OCI-LY1 (cell line): Measurements from ENCODE around the gene CCPG1.
A peak's percentile ranks its signal among the peaks of the same experiment; 100 is the strongest.
"Not testable (repeated sequence)": the region's sequence is repeated elsewhere in the genome, so short reads cannot be mapped to it uniquely, and the experiment has no call there.

Experiments
- H2AFZ ChIP-seq: fragments of 200-600 bp; sonication (generic), shearing (Covaris generic); 2 replicates; pipeline ENCODE4 v1.6.0; 2014; ENCODE audit warnings: antibody characterized with exemption, mild to moderate bottlenecking, low read length
- H3F3A ChIP-seq: fragments of 200-600 bp; sonication (generic), shearing (Covaris generic); 2 replicates; pipeline ENCODE4 v1.6.0; 2014; ENCODE audit warnings: mild to moderate bottlenecking, antibody characterized with exemption, low read length, moderate library complexity; ENCODE audit not compliant: insufficient read depth
- H3K27ac ChIP-seq: fragments of 200-600 bp; sonication (generic); 2 replicates; pipeline ENCODE4 v1.5.1; 2014; ENCODE audit warnings: low read length, mixed run types, mild to moderate bottlenecking, low read depth; ENCODE audit not compliant: poor library complexity, severe bottlenecking
- H3K27me3 ChIP-seq: fragments of 200-600 bp; sonication (generic); 2 replicates; pipeline ENCODE4 v1.6.0; 2014; ENCODE audit warnings: antibody characterized with exemption, mild to moderate bottlenecking, low read length, moderate library complexity; ENCODE audit not compliant: insufficient read depth
- H3K36me3 ChIP-seq: fragments of 200-600 bp; sonication (generic); 2 replicates; pipeline ENCODE4 v1.6.1; 2014; ENCODE audit warnings: mild to moderate bottlenecking, antibody characterized with exemption, low read length, moderate library complexity, mixed read lengths; ENCODE audit not compliant: insufficient read depth
- H3K4me1 ChIP-seq: fragments of 200-600 bp; sonication (generic); 2 replicates; pipeline ENCODE4 v1.5.1; 2014; ENCODE audit warnings: mild to moderate bottlenecking, low read length, moderate library complexity; ENCODE audit not compliant: insufficient read depth, severe bottlenecking
- H3K4me2 ChIP-seq: fragments of 200-600 bp; sonication (generic), shearing (Covaris generic); 2 replicates; pipeline ENCODE4 v1.6.1; 2014; ENCODE audit warnings: low read length
- H3K4me3 ChIP-seq: fragments of 200-600 bp; sonication (generic); 2 replicates; pipeline ENCODE4 v1.5.1; 2014; ENCODE audit warnings: low read length, low read depth, mild to moderate bottlenecking, mixed read lengths; ENCODE audit not compliant: poor library complexity, severe bottlenecking
- H3K79me2 ChIP-seq: fragments of 200-600 bp; shearing (Covaris generic); 2 replicates; pipeline ENCODE4 v1.6.1; 2016; ENCODE audit warnings: mixed run types, low read length, mixed read lengths; ENCODE audit not compliant: insufficient read depth
- H3K9ac ChIP-seq: fragments of 200-600 bp; sonication (generic), shearing (Covaris generic); 2 replicates; pipeline ENCODE4 v1.6.1; 2014; ENCODE audit warnings: mild to moderate bottlenecking, low read length, mixed read lengths
- H3K9me2 ChIP-seq: fragments of 200-600 bp; sonication (generic), shearing (Covaris generic); 2 replicates; pipeline ENCODE4 v1.6.1; 2014; ENCODE audit warnings: low read depth, mild to moderate bottlenecking, low read length, mixed read lengths
- H3K9me3 ChIP-seq: fragments of 200-600 bp; shearing (Covaris generic); 2 replicates; pipeline ENCODE4 v1.6.1; 2014; ENCODE audit warnings: low read length, mixed read lengths
- H4K20me1 ChIP-seq: fragments of 200-600 bp; sonication (generic), shearing (Covaris generic); 2 replicates; pipeline ENCODE4 v1.6.0; 2016; ENCODE audit warnings: mild to moderate bottlenecking, low read length; ENCODE audit not compliant: insufficient read depth
- CTCF ChIP-seq: fragments of 200-600 bp; sonication (generic), shearing (Covaris generic); IDR thresholded peaks from 2 replicates; pipeline ENCODE4 v1.5.1; 2017; ENCODE audit warnings: mild to moderate bottlenecking, antibody characterized with exemption, low read length, moderate library complexity, mixed read lengths
- EZH2 ChIP-seq: fragments of 200-600 bp; sonication (generic), shearing (Covaris generic); IDR thresholded peaks from 2 replicates; pipeline ENCODE4 v1.8.0; 2017; ENCODE audit warnings: borderline replicate concordance, mixed run types, mild to moderate bottlenecking, antibody characterized with exemption, low read length, moderate library complexity, mixed read lengths

CCPG1 gene

DNA sequence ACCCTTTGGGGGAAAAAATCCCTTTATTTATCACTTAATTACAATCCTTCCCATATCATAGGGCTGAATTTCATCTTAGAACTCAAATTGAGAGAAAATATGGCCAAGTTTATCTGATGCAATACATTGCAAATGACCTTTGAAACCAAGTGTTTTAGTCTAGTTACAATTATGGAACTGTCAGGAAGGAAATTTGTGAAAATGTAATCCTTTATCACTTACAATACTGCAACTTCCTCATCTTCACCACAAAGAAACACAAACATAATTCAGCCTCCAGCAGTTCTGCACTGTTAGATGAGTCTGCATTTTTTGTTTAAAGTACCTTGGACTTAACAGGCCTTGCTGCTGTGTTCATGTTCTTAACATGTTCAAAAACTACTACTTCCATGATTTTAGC is 4.6 kb downstream of the CCPG1 start:
- H3K4me3 ChIP-seq = peak overlapping the region; percentile 38
- peaks cover 55% of the 10 kb centered on the region for H3K4me1 ChIP-seq
- peak overlapping the region; percentile 69 for H3K4me2 ChIP-seq
- peak overlapping the region; percentile 84 for H3K27ac ChIP-seq
- no peaks in the 10 kb centered on the region for H4K20me1 ChIP-seq
- H3K79me2 ChIP-seq = peaks cover 35% of the 10 kb centered on the region
- TF ChIP-seq CTCF (no peak), EZH2 (no peak)
- no peaks in the 10 kb centered on the region for H3F3A ChIP-seq
- peak overlapping the region; percentile 58 for H3K9ac ChIP-seq
- no peaks in the 10 kb centered on the region for H3K9me3 ChIP-seq
- no peaks in the 10 kb centered on the region for H3K9me2 ChIP-seq
- no peaks in the 10 kb centered on the region for H3K36me3 ChIP-seq
- peak overlapping the region; percentile 49; the same call in 1 of the 2 replicates for H2AFZ ChIP-seq
- H3K27me3 ChIP-seq = no peaks in the 10 kb centered on the region

GRCh38 chr15:55402707-55403106 is 5.5 kb downstream of the CCPG1 start:
- H3F3A ChIP-seq = no peaks in the 10 kb centered on the region
- no peaks in the 10 kb centered on the region for H3K9me3 ChIP-seq
- H3K27ac ChIP-seq = peak overlapping the region; percentile 84
- TF ChIP-seq EZH2 = no peak
- TF ChIP-seq CTCF = no peak
- peaks cover 3% of the 10 kb centered on the region; the same call in 1 of the 2 replicates for H3K36me3 ChIP-seq
- H3K79me2 ChIP-seq = peaks cover 35% of the 10 kb centered on the region
- H3K9me2 ChIP-seq = no peaks in the 10 kb centered on the region
- peaks cover 55% of the 10 kb centered on the region for H3K4me1 ChIP-seq
- no peaks in the 10 kb centered on the region for H3K27me3 ChIP-seq
- H3K4me2 ChIP-seq = peak overlapping the region; percentile 69
- H3K4me3 ChIP-seq = peak overlapping the region; percentile 38
- peak overlapping the region; percentile 58 for H3K9ac ChIP-seq
- no peaks in the 10 kb centered on the region for H4K20me1 ChIP-seq
- no peak overlapping the region for H2AFZ ChIP-seq

- H2AFZ ChIP-seq = no peak overlapping the region
- no peaks in the 10 kb centered on the region for H3F3A ChIP-seq
- no peak overlapping the region for H3K27ac ChIP-seq
- no peaks in the 10 kb centered on the region for H4K20me1 ChIP-seq
- no peaks in the 10 kb centered on the region for H3K27me3 ChIP-seq
- no peaks in the 10 kb centered on the region for H3K9me3 ChIP-seq
- no peak overlapping the region for H3K9ac ChIP-seq
- peaks cover 49% of the 10 kb centered on the region for H3K4me1 ChIP-seq
- peaks cover 4% of the 10 kb centered on the region; the same call in 1 of the 2 replicates for H3K36me3 ChIP-seq
- H3K4me3 ChIP-seq = no peak overlapping the region
- H3K9me2 ChIP-seq = no peaks in the 10 kb centered on the region
- TF ChIP-seq CTCF = no peak
- no peak for TF ChIP-seq EZH2
- H3K79me2 ChIP-seq = peaks cover 35% of the 10 kb centered on the region
- H3K4me2 ChIP-seq = no peak overlapping the region
These were observed 6.3 kb downstream of the CCPG1 start for GRCh38 chr15:55401786-55402246.

GRCh38 chr15:55400050-55400449 is 8.1 kb downstream of the CCPG1 start:
- H3K27me3 ChIP-seq, H3K4me2 ChIP-seq, H3K27ac ChIP-seq, H3K9me3 ChIP-seq, H3K4me3 ChIP-seq, H2AFZ ChIP-seq, H3K9ac ChIP-seq, H3K9me2 ChIP-seq, H3F3A ChIP-seq, H4K20me1 ChIP-seq: not testable (repeated sequence)
- Histone ChIP-seq H3K36me3 (peaks cover 17% of the 10 kb centered on the region), H3K79me2 (peaks cover 35% of the 10 kb centered on the region), H3K4me1 (peaks cover 31% of the 10 kb centered on the region)
